SW 1271 (cell line): ENCODE measurements around the gene ANO6.
A peak's percentile ranks its signal among the peaks of the same experiment; 100 is the strongest.
"Not testable (repeated sequence)": the region's sequence is repeated elsewhere in the genome, so short reads cannot be mapped to it uniquely, and the experiment has no call there.

Experiments used
- DNase-seq, 2 experiments: peaks; one replicate each; lab custom pipeline; 2025; lab: John Stamatoyannopoulos, UW

Gene ANO6

GRCh38 chr12:45348311-45348710, 132.4 kb downstream of the ANO6 start:
- no peak for DNase-seq

- no peak for DNase-seq
Observed at GRCh38 chr12:45348986-45349385, 133.1 kb downstream of the ANO6 start.

DNA sequence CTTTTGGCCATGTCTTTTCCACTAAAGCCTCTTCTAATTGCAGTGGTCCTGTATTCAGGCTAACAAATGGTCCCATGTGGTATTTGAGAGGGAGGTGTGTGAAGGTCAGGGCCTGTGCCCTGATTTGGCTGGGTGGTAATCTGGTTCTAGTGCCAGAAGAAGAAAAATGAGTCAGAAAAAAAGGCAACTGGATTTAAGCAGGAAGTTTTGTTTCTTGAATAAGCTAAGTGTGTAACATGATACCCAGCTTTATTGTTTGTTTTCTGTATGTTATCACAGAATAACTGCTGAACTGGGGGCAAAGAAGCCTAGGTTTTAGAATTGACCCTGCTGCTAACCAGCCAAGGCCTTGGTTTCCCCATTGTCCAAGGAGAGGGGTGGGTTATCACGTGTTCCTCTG, 134.0 kb downstream of the ANO6 start:
- no peak for DNase-seq

DNA sequence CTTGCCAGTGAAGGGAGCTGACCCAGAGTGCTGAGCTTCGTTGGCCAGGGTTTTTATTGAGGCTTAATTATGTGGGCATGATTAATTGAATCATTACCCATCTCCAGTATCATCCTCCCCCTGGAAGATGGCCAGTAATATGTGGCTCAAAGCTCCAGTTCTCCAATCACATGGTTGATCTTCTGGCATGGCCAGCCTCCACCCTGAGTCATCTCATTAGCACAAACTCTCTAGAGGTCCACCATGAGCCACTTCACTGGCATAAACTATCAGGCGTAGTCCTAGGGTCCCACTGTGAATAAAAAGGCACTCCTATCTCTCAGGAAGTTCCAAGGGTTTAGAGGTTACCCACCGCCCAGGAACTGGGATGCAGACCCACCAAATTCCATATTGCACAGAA, 135.0 kb downstream of the ANO6 start:
- DNase-seq, result no peak

DNA sequence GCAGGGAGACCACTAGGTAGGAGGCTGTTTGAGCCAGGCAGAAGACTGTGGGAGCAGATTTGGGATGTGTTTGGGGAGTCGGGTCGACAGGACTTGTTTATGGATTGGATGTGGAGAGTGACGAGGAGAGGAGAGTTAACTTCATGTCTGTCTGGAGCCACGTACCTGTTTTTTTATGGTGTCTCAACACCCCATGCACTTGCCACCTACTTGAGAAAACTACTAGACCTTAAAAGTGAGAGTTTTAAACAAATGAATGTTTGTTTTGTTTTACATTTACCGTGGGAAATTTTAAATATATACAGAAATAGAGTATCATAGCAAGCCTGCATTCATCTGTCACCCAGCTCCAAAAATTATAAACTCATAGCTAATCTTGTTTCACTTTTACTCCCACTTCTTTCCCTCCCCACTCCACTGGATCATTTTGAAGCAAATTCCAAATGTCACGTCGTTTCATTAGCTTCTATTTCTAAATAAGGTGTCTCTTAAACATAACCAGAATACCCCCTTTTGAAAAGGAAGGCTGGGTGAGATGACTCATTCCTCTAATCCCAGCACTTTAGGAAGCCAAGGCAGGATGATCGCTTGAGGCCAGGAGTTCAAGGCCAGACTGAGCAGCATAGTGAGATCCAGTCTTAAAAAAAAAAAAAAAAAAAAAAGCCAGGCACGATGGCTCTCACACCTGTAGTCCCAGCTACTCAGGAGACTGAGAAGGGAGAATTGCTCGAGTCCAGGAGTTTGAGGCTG, 136.2 kb downstream of the ANO6 start:
- no peak for DNase-seq

GRCh38 chr12:45353944-45354343, 138.0 kb downstream of the ANO6 start:
- DNase-seq, result no peak

GRCh38 chr12:45354399-45354798, 138.5 kb downstream of the ANO6 start:
- no peak for DNase-seq

DNA sequence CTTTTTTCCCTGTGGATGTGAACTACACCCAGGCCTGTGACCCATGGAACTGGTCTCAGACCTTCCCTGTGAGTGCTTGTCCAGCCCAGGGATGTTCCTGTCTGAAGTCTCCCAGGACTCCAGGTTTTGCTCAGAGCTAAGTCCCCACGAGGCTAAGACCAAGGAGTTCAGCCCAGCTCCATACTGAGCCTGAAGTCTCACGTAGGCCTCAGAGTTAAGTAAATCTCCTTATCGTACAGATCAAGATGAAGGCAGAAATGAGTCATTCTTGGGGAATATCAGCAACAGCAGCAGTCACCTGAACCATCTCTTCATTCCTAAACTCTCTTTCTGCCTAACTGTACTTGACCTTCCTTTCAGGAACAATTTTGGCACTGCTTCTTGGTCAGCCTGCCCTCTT, 139.8 kb downstream of the ANO6 start:
- DNase-seq, result no peak

DNA sequence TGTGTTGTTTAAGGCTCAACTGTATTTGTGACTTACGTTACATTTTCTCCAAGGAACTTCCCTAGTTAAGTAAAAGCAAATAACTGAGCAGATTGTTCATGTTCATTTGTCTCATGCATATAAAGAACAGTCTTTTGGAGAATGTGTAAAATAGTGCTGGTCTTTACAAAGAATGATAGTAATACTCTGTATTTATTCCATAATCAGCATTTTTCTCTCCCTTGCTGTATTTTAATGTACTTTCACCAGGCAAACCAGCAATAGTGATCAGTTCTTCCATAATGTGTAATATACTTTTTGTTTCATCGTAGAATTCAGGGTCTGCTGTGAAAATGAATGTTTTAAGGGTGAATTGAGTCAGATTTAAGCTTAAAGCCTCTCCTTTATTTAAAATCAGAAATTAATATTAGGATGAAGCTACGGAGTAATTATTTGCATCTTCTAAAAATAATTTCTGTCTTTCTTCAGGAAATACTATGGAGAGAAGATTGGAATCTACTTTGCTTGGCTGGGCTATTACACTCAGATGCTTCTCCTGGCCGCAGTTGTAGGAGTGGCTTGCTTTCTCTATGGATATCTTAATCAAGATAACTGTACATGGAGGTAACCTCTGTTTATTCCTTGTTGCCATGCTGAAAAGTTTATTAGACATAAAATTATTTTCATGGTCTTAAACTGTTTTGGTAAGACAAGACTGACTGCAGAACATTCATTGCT, 141.1 kb downstream of the ANO6 start:
- DNase-seq, result no peak

DNA sequence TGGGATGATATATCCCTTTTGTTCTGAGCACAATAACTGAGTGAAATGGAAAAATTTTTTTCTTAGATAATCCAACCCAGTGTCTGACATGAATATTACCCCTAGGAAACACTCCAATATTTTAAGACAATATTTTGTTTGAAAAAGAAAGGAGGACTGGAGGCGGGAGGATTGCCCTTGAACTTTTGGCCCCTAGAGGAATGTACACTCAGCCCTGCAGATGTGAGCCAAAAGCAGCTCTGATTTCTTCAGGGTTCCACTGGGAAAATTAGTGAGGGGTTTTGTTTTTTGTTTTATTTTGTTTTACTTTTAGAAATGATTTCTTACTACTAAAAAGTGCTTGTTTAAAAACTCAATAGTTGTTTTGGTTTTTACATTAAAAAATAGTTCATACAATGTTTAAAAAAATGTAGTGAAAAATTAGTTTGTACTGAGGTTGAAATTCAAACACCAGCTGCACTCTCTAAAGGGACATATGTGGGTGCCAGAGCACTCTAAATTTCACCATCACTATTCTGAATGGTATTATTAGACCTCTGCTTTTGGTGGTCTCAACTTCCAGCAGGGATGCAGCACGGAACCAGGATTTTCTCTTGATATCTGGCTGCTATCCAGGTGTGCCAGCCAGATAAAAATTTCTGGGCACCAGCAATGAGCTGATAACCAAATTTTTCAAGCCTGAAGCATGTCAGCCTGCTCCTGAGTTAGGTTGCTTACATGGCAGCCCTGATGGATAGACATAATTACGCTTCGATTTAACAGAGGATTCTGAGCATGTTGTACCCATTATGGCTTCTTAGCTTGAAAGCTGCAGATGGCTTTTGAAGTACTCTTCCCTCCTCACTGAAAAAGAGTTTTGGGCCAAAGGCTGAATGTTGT, 141.9 kb downstream of the ANO6 start:
- DNase-seq, result no peak

DNA sequence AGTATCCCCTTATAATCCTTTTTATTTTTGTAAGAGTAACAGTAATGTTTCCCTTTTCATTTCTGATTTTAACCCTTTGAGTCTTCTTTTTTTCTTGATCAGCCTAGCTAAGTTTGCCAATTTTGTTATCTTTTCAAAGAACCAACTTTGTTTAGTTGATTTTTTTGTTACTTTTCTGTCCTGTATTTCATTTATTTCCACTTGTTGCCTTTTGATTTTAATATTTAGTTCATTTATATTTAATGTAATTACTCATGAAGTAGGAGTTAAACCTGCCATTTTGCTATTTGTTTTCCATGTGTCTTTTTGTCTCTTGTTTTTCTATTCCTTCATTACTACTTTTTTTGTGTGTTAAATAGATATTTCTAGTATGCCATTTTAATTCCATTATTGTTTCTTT, 146.4 kb downstream of the ANO6 start:
- no peak for DNase-seq

- DNase-seq, result no peak
Observed at GRCh38 chr12:45363903-45364302, 148.0 kb downstream of the ANO6 start.

DNA sequence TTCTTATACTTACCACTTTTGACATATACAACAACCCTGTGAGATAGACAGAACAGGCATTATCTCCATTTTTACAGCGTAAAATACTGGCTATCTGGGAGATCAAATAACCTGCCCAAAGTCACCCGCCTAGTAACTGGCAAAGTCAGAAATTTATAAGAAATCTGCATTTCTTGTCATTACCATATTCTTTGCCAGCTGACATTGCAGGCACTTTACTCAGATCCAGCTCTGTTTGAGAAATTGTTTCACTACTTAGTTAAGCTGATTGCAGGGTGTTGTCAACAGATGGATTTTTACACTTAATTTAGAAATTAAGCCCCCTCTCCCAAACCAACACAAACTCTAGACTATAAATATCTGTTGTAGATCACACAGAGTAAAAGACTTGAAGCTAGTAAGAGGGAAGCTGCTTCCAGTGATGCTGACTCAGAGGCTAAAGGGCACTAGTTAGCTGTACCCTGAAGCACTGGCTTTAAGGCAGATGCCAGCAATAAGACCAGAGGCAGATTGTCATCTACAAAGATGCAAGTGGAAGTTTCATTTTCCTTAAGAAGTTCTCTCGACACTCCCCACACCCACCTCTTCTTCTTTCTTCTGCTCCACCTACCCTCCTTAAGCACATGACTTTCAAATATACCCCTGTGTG, 153.1 kb downstream of the ANO6 start:
- peak in 1 of 2 experiments; percentile 8 for DNase-seq

DNA sequence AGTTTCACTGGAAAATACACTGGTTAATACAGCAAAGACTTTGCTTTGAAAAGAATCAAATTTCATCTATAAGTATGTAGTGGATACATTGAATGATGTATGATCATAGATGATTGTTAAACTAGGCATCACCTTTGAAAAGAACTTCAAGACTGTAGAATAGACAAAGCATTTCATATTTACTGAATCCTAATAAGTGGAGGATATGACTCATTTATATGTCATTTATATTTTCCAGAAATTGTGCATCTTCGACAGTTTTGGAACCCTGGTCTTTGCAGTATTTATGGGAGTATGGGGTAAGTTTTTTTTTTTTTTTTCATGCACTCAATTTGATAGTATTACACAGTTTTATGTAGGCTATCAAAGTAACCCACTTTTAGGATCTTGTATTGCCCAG, 161.9 kb downstream of the ANO6 start:
- DNase-seq, result no peak

GRCh38 chr12:45379261-45379660, 163.4 kb downstream of the ANO6 start:
- DNase-seq, result no peak

GRCh38 chr12:45381351-45381750, 165.5 kb downstream of the ANO6 start:
- no peak for DNase-seq

DNA sequence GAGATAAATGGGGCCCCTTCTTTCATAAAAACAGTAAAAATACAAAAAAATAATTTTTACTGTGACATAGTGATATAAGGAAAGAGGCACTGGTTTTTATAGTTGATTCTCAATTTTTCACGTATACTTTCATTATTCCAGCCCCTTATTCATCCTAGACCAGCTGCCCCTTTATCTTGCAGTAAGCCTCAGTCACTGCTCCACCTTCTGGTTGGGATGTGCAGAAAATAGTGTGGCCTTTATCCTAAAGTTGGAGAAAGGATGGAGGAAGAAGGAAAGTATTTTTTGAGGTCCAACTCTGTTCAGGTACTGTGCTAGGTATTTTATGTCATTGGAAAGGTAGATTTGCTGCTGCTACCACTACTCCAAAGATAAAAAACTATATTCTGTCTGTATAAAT, 172.7 kb downstream of the ANO6 start:
- DNase-seq, result peak; percentile 10 to 61

DNA sequence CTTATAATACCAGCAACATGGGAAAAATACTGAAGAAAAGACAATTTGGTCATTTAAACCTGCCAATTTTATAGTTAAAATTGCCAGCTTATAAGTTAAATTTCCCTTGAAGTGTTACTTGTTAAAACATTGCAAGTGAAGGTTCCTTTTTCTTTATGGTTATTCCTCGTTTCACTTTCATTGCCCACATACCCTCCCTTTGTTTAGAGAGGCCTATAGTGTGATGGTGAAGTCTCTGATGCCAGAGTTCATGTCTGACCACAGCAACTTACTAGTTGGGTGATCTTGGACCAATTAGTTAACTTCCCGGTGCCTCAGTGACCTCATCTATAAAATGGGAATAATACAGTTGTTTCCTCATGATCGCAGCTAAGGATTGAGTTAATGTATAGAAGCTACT, 173.5 kb downstream of the ANO6 start:
- DNase-seq, result no peak

DNA sequence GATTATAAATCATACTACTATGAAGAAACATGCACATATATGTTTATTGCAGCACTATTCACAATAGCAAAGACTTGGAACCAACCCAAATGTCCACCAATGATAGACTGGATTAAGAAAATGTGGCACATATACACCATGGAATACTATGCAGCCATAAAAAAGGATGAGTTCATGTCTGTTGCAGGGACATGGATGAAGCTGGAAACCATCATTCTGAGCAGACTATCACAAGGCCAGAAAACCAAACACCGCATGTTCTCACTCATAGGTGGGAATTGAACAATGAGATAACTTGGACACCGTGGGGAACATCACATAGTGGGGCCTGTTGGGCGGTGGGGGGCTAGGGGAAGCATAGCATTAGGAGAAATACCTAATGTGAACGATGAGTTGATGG, 181.6 kb downstream of the ANO6 start:
- DNase-seq, result not testable (repeated sequence)

- no peak for DNase-seq
Observed at GRCh38 chr12:45398552-45398951, 182.7 kb downstream of the ANO6 start.

GRCh38 chr12:45400991-45401390, 185.1 kb downstream of the ANO6 start:
- no peak for DNase-seq

- DNase-seq, result no peak
Observed at GRCh38 chr12:45402288-45402687, 186.4 kb downstream of the ANO6 start.
